Measurements from ENCODE around the gene SMCO4.

Gene SMCO4

GRCh38 chr11:93504110-93505095, 38.8 kb downstream of the SMCO4 start:
- DNase-seq (ENCODE audit: low read depth), result no peak

- no peak for DNase-seq (ENCODE audit: low read depth)
These were observed 41.3 kb downstream of the SMCO4 start for GRCh38 chr11:93501856-93502255.

GRCh38 chr11:93500759-93501158, 42.4 kb downstream of the SMCO4 start:
- DNase-seq (ENCODE audit: low read depth), result no peak

- DNase-seq (ENCODE audit: low read depth), result no peak
These were observed 44.5 kb downstream of the SMCO4 start for GRCh38 chr11:93498641-93499040.

GRCh38 chr11:93498161-93498560, 45.0 kb downstream of the SMCO4 start:
- DNase-seq (ENCODE audit: low read depth), result no peak

- no peak for DNase-seq (ENCODE audit: low read depth)
These were observed 45.6 kb downstream of the SMCO4 start for GRCh38 chr11:93497596-93497995.

- DNase-seq (ENCODE audit: low read depth), result no peak
These were observed 48.8 kb downstream of the SMCO4 start for GRCh38 chr11:93494357-93494756.

GRCh38 chr11:93493252-93493897, 49.8 kb downstream of the SMCO4 start:
- DNase-seq (ENCODE audit: low read depth), result no peak

- no peak for DNase-seq (ENCODE audit: low read depth)
These were observed 50.5 kb downstream of the SMCO4 start for GRCh38 chr11:93492464-93493251.

GRCh38 chr11:93491973-93492372, 51.2 kb downstream of the SMCO4 start:
- no peak for DNase-seq (ENCODE audit: low read depth)

GRCh38 chr11:93490996-93491618, 52.1 kb downstream of the SMCO4 start:
- DNase-seq (ENCODE audit: low read depth), result no peak

GRCh38 chr11:93489841-93490240, 53.4 kb downstream of the SMCO4 start:
- DNase-seq (ENCODE audit: low read depth), result no peak

- DNase-seq (ENCODE audit: low read depth), result no peak
These were observed 56.1 kb downstream of the SMCO4 start for GRCh38 chr11:93487032-93487483.

GRCh38 chr11:93485983-93486382, 57.2 kb downstream of the SMCO4 start:
- no peak for DNase-seq (ENCODE audit: low read depth)

- peak; percentile 38 for DNase-seq (ENCODE audit: low read depth)
These were observed 58.5 kb downstream of the SMCO4 start for GRCh38 chr11:93484716-93485115.

- DNase-seq (ENCODE audit: low read depth), result no peak
These were observed 60.6 kb downstream of the SMCO4 start for GRCh38 chr11:93482556-93482955.

GRCh38 chr11:93481696-93482095, 61.5 kb downstream of the SMCO4 start:
- no peak for DNase-seq (ENCODE audit: low read depth)

- no peak for DNase-seq (ENCODE audit: low read depth)
These were observed 61.9 kb downstream of the SMCO4 start for GRCh38 chr11:93481279-93481678.

GRCh38 chr11:93480756-93481155, 62.4 kb downstream of the SMCO4 start:
- no peak for DNase-seq (ENCODE audit: low read depth)

- DNase-seq (ENCODE audit: low read depth), result no peak
These were observed 62.9 kb downstream of the SMCO4 start for GRCh38 chr11:93480256-93480655.

- DNase-seq (ENCODE audit: low read depth), result no peak
These were observed 64.3 kb downstream of the SMCO4 start for GRCh38 chr11:93478841-93479240.

- DNase-seq (ENCODE audit: low read depth), result no peak
These were observed 65.4 kb downstream of the SMCO4 start for GRCh38 chr11:93477684-93478234.
